ENCODE data around the gene KRT73.

DNA sequence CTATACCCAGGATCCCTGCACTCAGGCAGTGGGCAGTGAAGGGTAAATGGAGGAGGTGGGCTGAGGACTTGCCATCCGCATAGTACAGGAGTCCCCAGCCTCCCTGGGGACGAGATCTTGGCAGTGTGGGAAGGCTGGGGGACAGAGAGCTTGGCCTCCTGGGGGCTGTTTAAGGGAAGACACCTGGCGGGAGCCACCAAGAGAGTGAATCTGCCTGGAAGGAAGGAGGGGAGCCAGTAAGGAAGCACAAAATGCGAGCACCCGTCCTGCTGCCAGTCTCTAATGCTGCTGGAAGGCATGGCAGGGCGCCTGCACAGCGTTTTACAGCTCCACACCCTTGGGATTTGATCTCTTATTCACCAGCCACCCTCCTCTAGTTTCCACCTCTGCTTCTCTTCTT lies 41.0 kb upstream of the KRT73 start:
- TF ChIP-seq, protein P1, sequence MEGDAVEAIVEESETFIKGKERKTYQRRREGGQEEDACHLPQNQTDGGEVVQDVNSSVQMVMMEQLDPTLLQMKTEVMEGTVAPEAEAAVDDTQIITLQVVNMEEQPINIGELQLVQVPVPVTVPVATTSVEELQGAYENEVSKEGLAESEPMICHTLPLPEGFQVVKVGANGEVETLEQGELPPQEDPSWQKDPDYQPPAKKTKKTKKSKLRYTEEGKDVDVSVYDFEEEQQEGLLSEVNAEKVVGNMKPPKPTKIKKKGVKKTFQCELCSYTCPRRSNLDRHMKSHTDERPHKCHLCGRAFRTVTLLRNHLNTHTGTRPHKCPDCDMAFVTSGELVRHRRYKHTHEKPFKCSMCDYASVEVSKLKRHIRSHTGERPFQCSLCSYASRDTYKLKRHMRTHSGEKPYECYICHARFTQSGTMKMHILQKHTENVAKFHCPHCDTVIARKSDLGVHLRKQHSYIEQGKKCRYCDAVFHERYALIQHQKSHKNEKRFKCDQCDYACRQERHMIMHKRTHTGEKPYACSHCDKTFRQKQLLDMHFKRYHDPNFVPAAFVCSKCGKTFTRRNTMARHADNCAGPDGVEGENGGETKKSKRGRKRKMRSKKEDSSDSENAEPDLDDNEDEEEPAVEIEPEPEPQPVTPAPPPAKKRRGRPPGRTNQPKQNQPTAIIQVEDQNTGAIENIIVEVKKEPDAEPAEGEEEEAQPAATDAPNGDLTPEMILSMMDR (IDR thresholded peaks at IDR 0.05), result no peak
- TF ChIP-seq POLR2A (IDR thresholded peaks at IDR 0.05), result no peak

Data from Peyer's patch (tissue), 4 donors.